ENCODE results near the gene PSTPIP2. TPM values are rescaled to one million over a fixed set of nuclear protein-coding genes. Genes with fewer than 3 reads are reported as not detected.

The PSTPIP2 gene
- total RNA-seq, 1 experiment from 2014 or later: 3.3 TPM

DNA sequence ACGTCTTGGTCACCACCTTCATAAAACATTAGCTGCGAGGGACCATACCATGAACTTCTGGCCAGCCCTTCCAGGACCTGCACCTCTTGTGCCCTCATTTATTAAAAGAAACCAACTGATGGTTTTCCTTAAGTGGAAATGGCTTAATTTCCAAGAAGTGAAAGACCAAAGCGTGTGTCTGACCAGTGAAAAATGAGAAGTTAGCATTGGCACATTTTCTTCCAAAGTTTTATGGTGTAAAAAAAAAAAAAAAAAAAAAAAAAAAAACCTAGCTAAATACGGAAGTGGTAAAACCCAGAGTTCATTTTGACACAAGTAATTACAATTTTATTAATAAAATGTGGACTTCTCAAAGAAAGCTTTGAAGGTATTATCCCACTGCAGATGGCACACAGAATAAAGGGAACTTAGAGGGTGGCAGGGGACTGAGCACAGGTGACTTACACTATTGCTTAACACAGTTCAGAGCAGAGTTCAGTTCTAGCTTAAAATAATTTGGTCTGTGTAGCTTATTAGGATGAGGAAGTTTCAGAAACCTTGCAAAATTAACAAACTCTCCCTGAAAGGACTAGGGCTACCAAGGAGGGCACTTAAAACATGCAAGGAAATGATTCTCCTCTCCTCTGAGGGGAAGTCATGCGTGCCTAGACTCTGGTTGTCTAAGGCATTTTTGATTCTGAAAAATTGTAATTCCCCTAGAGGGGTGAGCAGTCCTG is 62.8 kb downstream of the PSTPIP2 start:
- no peak overlapping the region for H2BK12ac ChIP-seq (ENCODE audit: insufficient read length, low read depth, low read length)
- no peak overlapping the region for H4K8ac ChIP-seq (replicated peaks; ENCODE audit: insufficient read length, low read depth, low read length)
- H3K18ac ChIP-seq (ENCODE audit: insufficient read length, low read depth, low read length): no peak overlapping the region
- Mint-ChIP-seq H3K27ac (no peak overlapping the region), H3K27me3 (ENCODE audit: low read depth) (no peaks in the 10 kb centered on the region), H3K9me3 (no peaks in the 10 kb centered on the region), H3K36me3 (ENCODE audit: insufficient read depth in 1 of 3, low read depth in 3 of 3) (no peaks in the 10 kb centered on the region), H3K4me3 (no peak overlapping the region), H3K4me1 (peaks cover 9 to 20% of the 10 kb centered on the region in 2 experiments)
- H2AK5ac ChIP-seq (ENCODE audit: insufficient read length, low read length): no peak overlapping the region
- H2AFZ ChIP-seq (ENCODE audit: low read length): no peak overlapping the region
- no peak overlapping the region for H3K23ac ChIP-seq (ENCODE audit: insufficient read length, low read depth, low read length)
- no peak overlapping the region for H2BK15ac ChIP-seq (ENCODE audit: low read depth, low read length)
- H3K27ac ChIP-seq (ENCODE audit: insufficient read length, low read depth, low read length): no peak overlapping the region
- no peaks in the 10 kb centered on the region for H3K27me3 ChIP-seq (ENCODE audit: insufficient read depth, low read length)
- TF ChIP-seq, protein P1, sequence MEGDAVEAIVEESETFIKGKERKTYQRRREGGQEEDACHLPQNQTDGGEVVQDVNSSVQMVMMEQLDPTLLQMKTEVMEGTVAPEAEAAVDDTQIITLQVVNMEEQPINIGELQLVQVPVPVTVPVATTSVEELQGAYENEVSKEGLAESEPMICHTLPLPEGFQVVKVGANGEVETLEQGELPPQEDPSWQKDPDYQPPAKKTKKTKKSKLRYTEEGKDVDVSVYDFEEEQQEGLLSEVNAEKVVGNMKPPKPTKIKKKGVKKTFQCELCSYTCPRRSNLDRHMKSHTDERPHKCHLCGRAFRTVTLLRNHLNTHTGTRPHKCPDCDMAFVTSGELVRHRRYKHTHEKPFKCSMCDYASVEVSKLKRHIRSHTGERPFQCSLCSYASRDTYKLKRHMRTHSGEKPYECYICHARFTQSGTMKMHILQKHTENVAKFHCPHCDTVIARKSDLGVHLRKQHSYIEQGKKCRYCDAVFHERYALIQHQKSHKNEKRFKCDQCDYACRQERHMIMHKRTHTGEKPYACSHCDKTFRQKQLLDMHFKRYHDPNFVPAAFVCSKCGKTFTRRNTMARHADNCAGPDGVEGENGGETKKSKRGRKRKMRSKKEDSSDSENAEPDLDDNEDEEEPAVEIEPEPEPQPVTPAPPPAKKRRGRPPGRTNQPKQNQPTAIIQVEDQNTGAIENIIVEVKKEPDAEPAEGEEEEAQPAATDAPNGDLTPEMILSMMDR (conservative IDR thresholded peaks at IDR 0.05): no peak
- H3K56ac ChIP-seq (ENCODE audit: insufficient read length, low read depth, low read length): no peak overlapping the region
- no peak overlapping the region for H3K14ac ChIP-seq (ENCODE audit: insufficient read depth, low read length)
- H3T11ph ChIP-seq (ENCODE audit: low read length): no peak overlapping the region
- whole genome bisulfite sequencing (ENCODE audit: extremely low coverage, insufficient read length, low lambda C conversion rate): no CpG with 5 or more reads among the region's 5 CpGs
- H2BK5ac ChIP-seq (ENCODE audit: insufficient read length, low read length): no peak overlapping the region
- no peak overlapping the region for H4K5ac ChIP-seq (ENCODE audit: insufficient read length, low read depth, low read length)
- no peak overlapping the region for H3K4me2 ChIP-seq (ENCODE audit: insufficient read depth, insufficient read length, low read length)
- no peak for DNase-seq
- no peak overlapping the region for H3K4ac ChIP-seq (ENCODE audit: low read depth, low read length)
- no peaks in the 10 kb centered on the region for H4K20me1 ChIP-seq (ENCODE audit: control insufficient read depth, insufficient read depth, insufficient read length)
- no peak overlapping the region for H2BK120ac ChIP-seq (ENCODE audit: low read depth, low read length, poor library complexity, severe bottlenecking)
- H3K79me1 ChIP-seq (ENCODE audit: insufficient read depth, low read depth, low read length, poor library complexity, severe bottlenecking): no peaks in the 10 kb centered on the region
- H2BK20ac ChIP-seq (ENCODE audit: low read depth, low read length, poor library complexity, severe bottlenecking): no peak overlapping the region
- no peaks in the 10 kb centered on the region for H3K4me1 ChIP-seq (ENCODE audit: insufficient read depth, low read length)
- no peaks in the 10 kb centered on the region for H3K79me2 ChIP-seq (ENCODE audit: insufficient read depth, low read length)
- no peaks in the 10 kb centered on the region for H3K9me3 ChIP-seq (ENCODE audit: control insufficient read depth, low read depth, low read length)
- H3K23me2 ChIP-seq (ENCODE audit: insufficient read length, low read depth, low read length, poor library complexity, severe bottlenecking): no peaks in the 10 kb centered on the region
- no peak overlapping the region for H3K9ac ChIP-seq (ENCODE audit: extremely low read depth, insufficient read length, low read length)
- H4K91ac ChIP-seq (ENCODE audit: insufficient read length, low read depth, low read length): no peak overlapping the region
